ENCODE results near the gene IFNA8.

DNA sequence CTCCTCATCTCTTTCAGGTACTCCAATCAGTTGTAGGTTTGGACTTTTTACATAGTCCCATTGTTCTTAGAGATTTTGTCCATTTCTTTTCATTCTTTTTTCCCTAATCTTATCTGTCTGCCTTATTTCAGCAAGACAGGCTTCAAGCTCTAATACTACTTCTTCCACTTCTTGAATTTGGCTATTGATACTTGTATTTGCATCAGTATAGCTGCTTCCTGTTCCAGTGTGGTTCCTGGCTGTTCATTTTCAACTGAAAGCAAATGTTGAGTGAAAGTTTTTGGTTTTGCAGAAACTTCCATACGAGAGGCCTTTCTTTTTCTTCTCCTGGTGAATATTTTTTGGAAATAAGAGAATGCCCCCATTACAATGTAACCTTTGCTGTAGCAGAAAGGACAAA lies 19.3 kb downstream of the IFNA8 start:
- TF ChIP-seq, protein P1, sequence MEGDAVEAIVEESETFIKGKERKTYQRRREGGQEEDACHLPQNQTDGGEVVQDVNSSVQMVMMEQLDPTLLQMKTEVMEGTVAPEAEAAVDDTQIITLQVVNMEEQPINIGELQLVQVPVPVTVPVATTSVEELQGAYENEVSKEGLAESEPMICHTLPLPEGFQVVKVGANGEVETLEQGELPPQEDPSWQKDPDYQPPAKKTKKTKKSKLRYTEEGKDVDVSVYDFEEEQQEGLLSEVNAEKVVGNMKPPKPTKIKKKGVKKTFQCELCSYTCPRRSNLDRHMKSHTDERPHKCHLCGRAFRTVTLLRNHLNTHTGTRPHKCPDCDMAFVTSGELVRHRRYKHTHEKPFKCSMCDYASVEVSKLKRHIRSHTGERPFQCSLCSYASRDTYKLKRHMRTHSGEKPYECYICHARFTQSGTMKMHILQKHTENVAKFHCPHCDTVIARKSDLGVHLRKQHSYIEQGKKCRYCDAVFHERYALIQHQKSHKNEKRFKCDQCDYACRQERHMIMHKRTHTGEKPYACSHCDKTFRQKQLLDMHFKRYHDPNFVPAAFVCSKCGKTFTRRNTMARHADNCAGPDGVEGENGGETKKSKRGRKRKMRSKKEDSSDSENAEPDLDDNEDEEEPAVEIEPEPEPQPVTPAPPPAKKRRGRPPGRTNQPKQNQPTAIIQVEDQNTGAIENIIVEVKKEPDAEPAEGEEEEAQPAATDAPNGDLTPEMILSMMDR (IDR thresholded peaks at IDR 0.05), result no peak
- no peak for TF ChIP-seq POLR2A (IDR thresholded peaks at IDR 0.05)

Measured in body of pancreas (tissue), 4 donors.